HG02885 (cell line): ENCODE measurements around the gene VARS2.
A peak's percentile ranks its signal among the peaks of the same experiment; 100 is the strongest.
"Not testable (repeated sequence)": the region's sequence is repeated elsewhere in the genome, so short reads cannot be mapped to it uniquely, and the experiment has no call there.

Source experiments
- ATAC-seq: cut with Tn5 transposase; IDR thresholded peaks from one replicate; pipeline ENCODE4 v1.9.1; 2021; ENCODE audit warnings: mild to moderate bottlenecking; ENCODE audit not compliant: unreplicated experiment, poor library complexity

Gene VARS2

DNA sequence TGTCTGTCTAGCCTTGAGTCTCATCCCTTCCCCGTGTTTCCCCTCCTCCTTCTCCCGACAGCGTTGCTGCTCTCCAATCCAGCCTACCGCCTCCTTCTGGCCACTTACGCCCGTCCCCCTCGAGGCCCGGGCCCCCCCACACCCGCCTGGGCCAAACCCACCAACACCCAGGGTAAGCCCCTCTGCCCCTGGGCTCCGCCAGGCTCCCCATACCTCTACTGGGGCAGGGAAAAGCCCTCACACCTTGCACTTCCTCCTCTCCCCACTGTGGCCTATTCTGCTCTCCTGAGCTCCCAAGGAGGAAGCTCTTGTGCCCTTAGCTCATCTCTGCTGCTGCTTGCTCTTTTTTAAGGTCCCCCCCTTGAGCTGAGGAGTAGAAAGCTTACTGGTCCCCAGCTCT lies 18.7 kb upstream of the VARS2 start:
- ATAC-seq, result no peak

GRCh38 chr6:30896541-30896940 lies 17.5 kb upstream of the VARS2 start:
- no peak for ATAC-seq

DNA sequence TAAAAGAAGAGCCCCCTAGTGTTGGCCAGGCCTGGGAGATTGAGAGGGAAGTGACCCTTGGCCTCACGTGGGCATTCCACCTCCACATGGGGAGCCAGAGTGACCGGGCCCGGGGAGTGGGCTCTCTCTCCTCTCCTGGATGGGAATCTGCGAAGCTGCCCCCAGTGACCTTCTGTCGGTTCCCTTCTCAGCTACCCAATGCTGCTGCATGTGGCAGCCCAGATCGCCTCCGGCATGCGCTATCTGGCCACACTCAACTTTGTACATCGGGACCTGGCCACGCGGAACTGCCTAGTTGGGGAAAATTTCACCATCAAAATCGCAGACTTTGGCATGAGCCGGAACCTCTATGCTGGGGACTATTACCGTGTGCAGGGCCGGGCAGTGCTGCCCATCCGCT lies 16.2 kb upstream of the VARS2 start:
- no peak for ATAC-seq

- ATAC-seq, result no peak
Observed at GRCh38 chr6:30898750-30899360, 15.2 kb upstream of the VARS2 start.

DNA sequence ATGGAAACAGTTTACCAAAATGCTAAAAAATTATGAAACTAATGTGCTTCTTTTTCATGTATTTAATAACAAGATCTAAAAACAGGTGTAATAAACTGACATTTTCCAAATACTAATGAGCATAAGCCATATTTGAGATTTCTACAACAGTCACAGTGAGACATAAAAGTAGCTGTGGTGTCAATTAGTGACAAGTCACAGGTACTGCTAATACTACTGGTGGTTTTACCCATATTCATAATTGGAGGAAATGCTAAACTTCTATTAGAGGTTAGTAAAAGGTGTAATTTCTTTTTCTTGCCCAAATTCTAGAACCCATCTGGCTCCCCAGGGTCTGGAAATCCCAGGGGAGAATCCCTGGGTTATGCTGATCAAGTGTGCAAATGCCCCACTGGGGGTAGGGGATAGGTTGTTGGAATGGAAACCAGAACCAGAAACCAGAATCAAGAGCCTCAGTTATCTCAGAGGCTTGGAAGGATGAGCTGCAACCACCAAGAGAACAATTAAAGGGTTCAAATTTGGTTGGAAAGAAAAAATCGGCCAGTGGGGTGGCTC lies 13.1 kb upstream of the VARS2 start:
- ATAC-seq, result no peak

DNA sequence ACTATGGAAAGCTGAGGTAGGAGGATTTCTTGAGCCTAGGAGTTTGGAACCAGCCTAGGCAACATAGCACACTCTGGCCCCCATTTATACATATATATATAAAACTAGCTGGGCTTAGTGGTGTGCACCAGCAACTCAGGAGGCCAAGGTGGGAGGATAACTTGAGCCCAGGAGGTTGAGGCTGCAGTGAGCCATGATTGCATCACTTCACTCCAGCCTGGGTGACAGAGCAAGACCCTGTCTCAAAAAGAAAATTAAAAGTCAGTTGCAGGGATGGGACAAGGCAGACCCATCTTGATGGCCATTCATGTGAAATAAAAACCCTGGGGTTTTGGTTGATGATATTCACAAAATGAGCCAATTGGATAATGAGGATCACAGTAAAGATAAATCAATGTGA lies 12.6 kb upstream of the VARS2 start:
- no peak for ATAC-seq

- ATAC-seq, result not testable (repeated sequence)
Observed at GRCh38 chr6:30902196-30902595, 11.8 kb upstream of the VARS2 start.

DNA sequence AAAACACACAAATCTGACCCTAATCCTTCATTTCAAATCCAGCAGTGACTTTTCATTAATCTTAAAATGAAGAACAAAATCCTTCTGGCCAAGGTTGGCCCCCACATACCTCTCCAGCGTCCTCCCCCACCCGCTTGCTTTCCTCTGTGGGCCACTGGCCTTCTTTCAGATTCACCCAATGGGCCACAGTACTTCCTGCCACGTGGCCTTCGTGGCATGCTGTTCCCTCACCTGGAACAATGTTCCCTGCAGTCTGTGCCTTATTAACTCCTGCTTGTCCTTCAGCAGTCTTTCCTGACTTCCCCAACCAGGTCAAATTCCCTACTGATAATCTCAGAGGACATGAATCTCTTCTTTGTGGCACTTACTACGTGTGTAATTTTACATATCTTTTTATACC lies 11.3 kb upstream of the VARS2 start:
- ATAC-seq, result no peak

- no peak for ATAC-seq
Observed at GRCh38 chr6:30903236-30903635, 10.8 kb upstream of the VARS2 start.

DNA sequence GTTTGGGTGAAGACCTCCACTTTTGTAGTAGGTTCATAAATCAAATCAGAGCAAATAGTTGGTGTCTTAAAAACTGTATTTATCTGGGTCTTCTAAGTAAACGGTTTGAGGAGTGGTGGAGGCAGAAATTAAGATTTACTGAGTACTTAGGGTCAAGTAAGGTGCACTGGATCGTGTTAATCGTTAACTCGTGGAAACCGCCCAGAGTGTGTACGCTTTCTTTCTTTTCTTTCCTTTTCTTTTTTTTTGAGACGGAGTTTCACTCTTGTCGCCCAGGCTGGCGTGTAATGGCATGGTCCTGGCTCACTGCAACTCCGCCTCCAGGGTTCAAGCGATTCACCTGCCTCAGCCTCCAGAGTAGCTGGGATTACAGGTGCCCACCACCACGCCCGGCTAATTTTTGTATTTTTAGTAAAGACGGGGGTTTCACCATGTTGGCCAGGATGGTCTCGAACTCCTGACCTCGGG lies 6.7 kb upstream of the VARS2 start:
- ATAC-seq, result not testable (repeated sequence)

- ATAC-seq, result peak; percentile 97
Observed at GRCh38 chr6:30907758-30908591, 6.1 kb upstream of the VARS2 start, which contains the start of gene GTF2H4. GTF2H4 (plus strand) TSS chr6:30908207.

DNA sequence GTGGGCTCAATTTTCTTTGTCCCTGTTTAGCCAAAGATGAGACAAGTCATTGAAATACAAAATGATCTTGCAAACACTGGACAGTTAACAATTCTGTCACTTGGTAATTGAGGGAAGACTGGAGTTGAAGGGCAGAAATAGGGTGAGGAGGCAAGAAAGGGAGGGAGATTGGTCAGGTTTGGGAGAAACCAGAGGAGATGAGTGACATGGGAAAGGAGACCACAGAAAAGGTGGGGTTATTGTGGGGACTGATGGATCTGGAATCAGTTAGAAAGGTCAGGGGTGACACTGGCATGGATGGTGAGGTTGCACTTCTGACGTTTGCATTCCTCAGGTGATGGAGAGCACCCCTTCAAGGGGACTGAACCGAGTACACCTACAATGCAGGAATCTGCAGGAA lies 5.3 kb upstream of the VARS2 start:
- no peak for ATAC-seq

- not testable (repeated sequence) for ATAC-seq
Observed at GRCh38 chr6:30910473-30910872, 3.6 kb upstream of the VARS2 start.

- no peak for ATAC-seq
Observed at GRCh38 chr6:30912746-30913520, 1.1 kb upstream of the VARS2 start.

- ATAC-seq, result no peak
Observed at GRCh38 chr6:30913721-30914075, 340 bp upstream of the VARS2 start.

- ATAC-seq, result no peak
Observed at GRCh38 chr6:30914854-30915590, 984 bp downstream of the VARS2 start.

DNA sequence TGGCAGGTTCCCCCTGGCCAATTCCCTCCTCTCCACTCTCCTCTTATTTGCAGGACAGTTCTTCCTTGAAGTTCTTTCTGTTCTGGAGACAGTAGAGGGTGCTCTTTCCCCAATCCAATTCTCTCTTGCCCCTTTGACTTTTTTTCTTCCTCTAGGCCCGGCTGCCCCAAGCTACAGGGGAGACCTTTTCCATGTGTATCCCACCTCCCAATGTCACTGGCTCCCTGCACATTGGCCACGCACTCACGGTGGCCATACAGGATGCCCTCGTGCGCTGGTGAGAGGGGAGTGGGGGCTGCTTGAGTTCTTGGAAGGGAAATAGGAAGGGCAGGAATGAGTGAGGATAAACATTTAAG lies 1.5 kb downstream of the VARS2 start:
- no peak for ATAC-seq

GRCh38 chr6:30917041-30917440 lies 3.0 kb downstream of the VARS2 start:
- ATAC-seq, result no peak

GRCh38 chr6:30917487-30917886 lies 3.4 kb downstream of the VARS2 start:
- no peak for ATAC-seq

GRCh38 chr6:30918670-30919069 lies 4.6 kb downstream of the VARS2 start:
- ATAC-seq, result no peak
